ENCODE results near the gene CNKSR2. TPM values are rescaled to one million over a fixed set of nuclear protein-coding genes. Genes with fewer than 3 reads are reported as not detected.

CNKSR2 gene
- total RNA-seq, 1 experiment from 2014 or later, result 52.9 TPM

- Histone ChIP-seq H4K20me1 (ENCODE audit: control insufficient read depth, insufficient read depth, insufficient read length) (no peaks in the 10 kb centered on the region), H3K79me2 (ENCODE audit: insufficient read depth, low read length) (no peaks in the 10 kb centered on the region), H2AK5ac (ENCODE audit: insufficient read length, low read length) (no peak overlapping the region), H2BK5ac (ENCODE audit: insufficient read length, low read length) (no peak overlapping the region), H2BK15ac (ENCODE audit: low read depth, low read length) (no peak overlapping the region), H3K27me3 (ENCODE audit: insufficient read depth, low read length) (no peaks in the 10 kb centered on the region), H3K4ac (ENCODE audit: low read depth, low read length) (no peak overlapping the region), H3T11ph (ENCODE audit: low read length) (no peak overlapping the region), H3K27ac (ENCODE audit: insufficient read length, low read depth, low read length) (no peak overlapping the region), H3K4me1 (ENCODE audit: insufficient read depth, low read length) (no peaks in the 10 kb centered on the region), H3K56ac (ENCODE audit: insufficient read length, low read depth, low read length) (no peak overlapping the region), H4K8ac (replicated peaks; ENCODE audit: insufficient read length, low read depth, low read length) (no peak overlapping the region), H3K14ac (ENCODE audit: insufficient read depth, low read length) (no peak overlapping the region), H3K9ac (ENCODE audit: extremely low read depth, insufficient read length, low read length) (no peak overlapping the region), H4K5ac (ENCODE audit: insufficient read length, low read depth, low read length) (no peak overlapping the region), H2BK20ac (ENCODE audit: low read depth, low read length, poor library complexity, severe bottlenecking) (no peak overlapping the region), H3K4me2 (ENCODE audit: insufficient read depth, insufficient read length, low read length) (no peak overlapping the region), H2BK120ac (ENCODE audit: low read depth, low read length, poor library complexity, severe bottlenecking) (no peak overlapping the region), H3K23me2 (ENCODE audit: insufficient read length, low read depth, low read length, poor library complexity, severe bottlenecking) (no peaks in the 10 kb centered on the region), H3K18ac (ENCODE audit: insufficient read length, low read depth, low read length) (no peak overlapping the region), H2AFZ (ENCODE audit: low read length) (no peak overlapping the region), H3K23ac (ENCODE audit: insufficient read length, low read depth, low read length) (no peak overlapping the region), H3K9me3 (ENCODE audit: control insufficient read depth, low read depth, low read length) (peaks cover 24% of the 10 kb centered on the region), H4K91ac (ENCODE audit: insufficient read length, low read depth, low read length) (no peak overlapping the region), H3K79me1 (ENCODE audit: insufficient read depth, low read depth, low read length, poor library complexity, severe bottlenecking) (no peaks in the 10 kb centered on the region), H2BK12ac (ENCODE audit: insufficient read length, low read depth, low read length) (no peak overlapping the region)
- TF ChIP-seq CTCF (conservative IDR thresholded peaks at IDR 0.05), result no peak
- DNase-seq, result no peak
- H3K4me3 Mint-ChIP-seq, result no peak overlapping the region
- peaks cover 30 to 53% of the 10 kb centered on the region in 2 experiments for H3K9me3 Mint-ChIP-seq
- no CpG with 5 or more reads among the region's 1 CpG for WGBS (ENCODE audit: extremely low coverage, insufficient read length, low lambda C conversion rate)
- H3K27ac Mint-ChIP-seq, result no peak overlapping the region
- H3K36me3 Mint-ChIP-seq (ENCODE audit: insufficient read depth in 1 of 3, low read depth in 3 of 3), result peaks cover 40 to 57% (median 48%) of the 10 kb centered on the region in 3 experiments
- no peaks in the 10 kb centered on the region for H3K4me1 Mint-ChIP-seq
- H3K27me3 Mint-ChIP-seq (ENCODE audit: low read depth), result no peaks in the 10 kb centered on the region
Observed at GRCh38 chrX:21574793-21575192, 200.6 kb downstream of the CNKSR2 start.
